Measurements from ENCODE around the gene LRFN5. TPM values are rescaled to one million over a fixed set of nuclear protein-coding genes. Genes with fewer than 3 reads are reported as not detected.

LRFN5 gene
- total RNA-seq, 1 experiment from 2014 or later: 1.3 TPM

DNA sequence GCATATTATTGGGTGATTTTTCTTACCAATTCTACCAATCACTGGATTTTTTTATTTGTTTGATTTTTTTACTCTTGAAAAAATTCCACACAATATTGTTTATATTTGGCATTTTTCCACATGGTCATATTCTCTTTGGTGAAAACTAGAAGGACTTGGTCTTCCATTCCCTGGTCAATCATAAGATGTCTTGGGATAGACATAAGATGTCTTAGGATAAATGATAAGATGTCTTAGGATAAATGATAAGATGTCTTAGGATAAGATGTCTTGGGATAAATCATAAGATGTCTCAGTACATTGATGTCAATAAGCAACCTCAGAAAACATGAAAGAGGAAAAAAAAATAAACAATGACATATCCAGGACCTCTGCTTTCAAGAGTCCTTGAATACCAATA is 309.1 kb downstream of the LRFN5 start:
- Histone ChIP-seq H3K79me2 (ENCODE audit: insufficient read depth, low read length) (no peaks in the 10 kb centered on the region), H3T11ph (ENCODE audit: low read length) (no peak overlapping the region), H3K18ac (ENCODE audit: insufficient read length, low read depth, low read length) (no peak overlapping the region), H3K4me1 (ENCODE audit: insufficient read depth, low read length) (no peaks in the 10 kb centered on the region), H2BK120ac (ENCODE audit: low read depth, low read length, poor library complexity, severe bottlenecking) (no peak overlapping the region), H4K91ac (ENCODE audit: insufficient read length, low read depth, low read length) (no peak overlapping the region), H2BK20ac (ENCODE audit: low read depth, low read length, poor library complexity, severe bottlenecking) (no peak overlapping the region), H3K4me2 (ENCODE audit: insufficient read depth, insufficient read length, low read length) (no peak overlapping the region), H4K20me1 (ENCODE audit: control insufficient read depth, insufficient read depth, insufficient read length) (no peaks in the 10 kb centered on the region), H2BK15ac (ENCODE audit: low read depth, low read length) (no peak overlapping the region), H3K27ac (ENCODE audit: insufficient read length, low read depth, low read length) (no peak overlapping the region), H4K5ac (ENCODE audit: insufficient read length, low read depth, low read length) (no peak overlapping the region), H3K56ac (ENCODE audit: insufficient read length, low read depth, low read length) (no peak overlapping the region), H3K4ac (ENCODE audit: low read depth, low read length) (no peak overlapping the region), H2AFZ (ENCODE audit: low read length) (no peak overlapping the region), H3K14ac (ENCODE audit: insufficient read depth, low read length) (no peak overlapping the region), H4K8ac (replicated peaks; ENCODE audit: insufficient read length, low read depth, low read length) (no peak overlapping the region), H3K79me1 (ENCODE audit: insufficient read depth, low read depth, low read length, poor library complexity, severe bottlenecking) (no peaks in the 10 kb centered on the region), H3K23ac (ENCODE audit: insufficient read length, low read depth, low read length) (no peak overlapping the region), H3K23me2 (ENCODE audit: insufficient read length, low read depth, low read length, poor library complexity, severe bottlenecking) (no peaks in the 10 kb centered on the region), H2BK12ac (ENCODE audit: insufficient read length, low read depth, low read length) (no peak overlapping the region), H3K9me3 (ENCODE audit: control insufficient read depth, low read depth, low read length) (no peaks in the 10 kb centered on the region), H2BK5ac (ENCODE audit: insufficient read length, low read length) (no peak overlapping the region), H3K9ac (ENCODE audit: extremely low read depth, insufficient read length, low read length) (no peak overlapping the region), H2AK5ac (ENCODE audit: insufficient read length, low read length) (no peak overlapping the region), H3K27me3 (ENCODE audit: insufficient read depth, low read length) (no peaks in the 10 kb centered on the region)
- TF ChIP-seq, protein P1, sequence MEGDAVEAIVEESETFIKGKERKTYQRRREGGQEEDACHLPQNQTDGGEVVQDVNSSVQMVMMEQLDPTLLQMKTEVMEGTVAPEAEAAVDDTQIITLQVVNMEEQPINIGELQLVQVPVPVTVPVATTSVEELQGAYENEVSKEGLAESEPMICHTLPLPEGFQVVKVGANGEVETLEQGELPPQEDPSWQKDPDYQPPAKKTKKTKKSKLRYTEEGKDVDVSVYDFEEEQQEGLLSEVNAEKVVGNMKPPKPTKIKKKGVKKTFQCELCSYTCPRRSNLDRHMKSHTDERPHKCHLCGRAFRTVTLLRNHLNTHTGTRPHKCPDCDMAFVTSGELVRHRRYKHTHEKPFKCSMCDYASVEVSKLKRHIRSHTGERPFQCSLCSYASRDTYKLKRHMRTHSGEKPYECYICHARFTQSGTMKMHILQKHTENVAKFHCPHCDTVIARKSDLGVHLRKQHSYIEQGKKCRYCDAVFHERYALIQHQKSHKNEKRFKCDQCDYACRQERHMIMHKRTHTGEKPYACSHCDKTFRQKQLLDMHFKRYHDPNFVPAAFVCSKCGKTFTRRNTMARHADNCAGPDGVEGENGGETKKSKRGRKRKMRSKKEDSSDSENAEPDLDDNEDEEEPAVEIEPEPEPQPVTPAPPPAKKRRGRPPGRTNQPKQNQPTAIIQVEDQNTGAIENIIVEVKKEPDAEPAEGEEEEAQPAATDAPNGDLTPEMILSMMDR (conservative IDR thresholded peaks at IDR 0.05): no peak
- H3K9me3 Mint-ChIP-seq: no peaks in the 10 kb centered on the region; a peak in 1 of 5 replicates
- H3K4me1 Mint-ChIP-seq: peaks cover 2 to 4% of the 10 kb centered on the region in 2 experiments; a peak in 3 of 4 replicates
- H3K4me3 Mint-ChIP-seq: no peak overlapping the region
- DNase-seq: no peak
- no peak overlapping the region for H3K27ac Mint-ChIP-seq
- H3K36me3 Mint-ChIP-seq (ENCODE audit: insufficient read depth in 1 of 3, low read depth in 3 of 3): no peaks in the 10 kb centered on the region
- H3K27me3 Mint-ChIP-seq (ENCODE audit: low read depth): no peaks in the 10 kb centered on the region
